HG02852 (cell line): ENCODE measurements around the gene XXYLT1.

Experiments
- ATAC-seq: cut with Tn5 transposase; IDR thresholded peaks from one replicate; pipeline ENCODE4 v1.9.1; 2021; ENCODE audit warnings: mild to moderate bottlenecking, moderate library complexity; ENCODE audit not compliant: unreplicated experiment

The XXYLT1 gene

GRCh38 chr3:195069501-195070251 is 201.3 kb downstream of the XXYLT1 start:
- no peak for ATAC-seq

- no peak for ATAC-seq
Measured at GRCh38 chr3:195068084-195069080, 202.6 kb downstream of the XXYLT1 start.

GRCh38 chr3:195066441-195066841 is 204.5 kb downstream of the XXYLT1 start:
- ATAC-seq, result no peak

- no peak for ATAC-seq
Measured at GRCh38 chr3:195065864-195066185, 205.1 kb downstream of the XXYLT1 start.

GRCh38 chr3:195065142-195065863 is 205.7 kb downstream of the XXYLT1 start:
- no peak for ATAC-seq

GRCh38 chr3:195064300-195064931 is 206.5 kb downstream of the XXYLT1 start:
- ATAC-seq, result no peak

- no peak for ATAC-seq
Measured at GRCh38 chr3:195063581-195064193, 207.3 kb downstream of the XXYLT1 start.

- no peak for ATAC-seq
Measured at GRCh38 chr3:195062866-195063540, 208.0 kb downstream of the XXYLT1 start.

- ATAC-seq, result no peak
Measured at GRCh38 chr3:195061756-195062655, 209.0 kb downstream of the XXYLT1 start.

- ATAC-seq, result no peak
Measured at GRCh38 chr3:195060531-195061291, 210.2 kb downstream of the XXYLT1 start.

GRCh38 chr3:195060217-195060481 is 210.8 kb downstream of the XXYLT1 start:
- ATAC-seq, result no peak

GRCh38 chr3:195059471-195060216 is 211.3 kb downstream of the XXYLT1 start:
- ATAC-seq, result no peak

- ATAC-seq, result no peak
Measured at GRCh38 chr3:195059006-195059350, 212.0 kb downstream of the XXYLT1 start.

GRCh38 chr3:195058336-195059005 is 212.5 kb downstream of the XXYLT1 start:
- no peak for ATAC-seq

GRCh38 chr3:195057716-195058115 is 213.2 kb downstream of the XXYLT1 start:
- no peak for ATAC-seq

GRCh38 chr3:195056506-195056905 is 214.5 kb downstream of the XXYLT1 start:
- ATAC-seq, result no peak

GRCh38 chr3:195054311-195054710 is 216.6 kb downstream of the XXYLT1 start:
- ATAC-seq, result no peak
